OCI-LY7 (cell line): Measurements from ENCODE around the gene ADAM15. TPM values are rescaled to one million over a fixed set of nuclear protein-coding genes. Genes with fewer than 3 reads are reported as not detected.

ENCODE experiments used
- BruUV-seq: library from RNA; stranded (reverse); fragments of 400-500 nt; replicated peaks from 2 replicates; lab custom pipeline; 2021; lab: Mats Ljungman, UMichigan
- CTCF ChIA-PET: fragments of 300-600 bp; sonication (Branson Sonifier 250); formaldehyde crosslinking; loops from one replicate; lab custom pipeline; 2022; ENCODE audit warnings: antibody characterized with exemption; ENCODE audit not compliant: unreplicated experiment; lab: Charles Lee
- POLR2A ChIA-PET: fragments of 300-600 bp; sonication (Branson Sonifier 250); formaldehyde crosslinking; loops from one replicate; lab custom pipeline; 2022; ENCODE audit warnings: antibody characterized with exemption; lab: Charles Lee
- DNase-seq: peaks from one replicate; pipeline ENCODE4 v3.0.0-alpha.2; 2015; ENCODE audit warnings: low spot score
- H2AFZ ChIP-seq: fragments of 200-600 bp; sonication (generic), shearing (Covaris generic); 2 replicates; pipeline ENCODE4 v1.6.1; 2014; ENCODE audit warnings: mild to moderate bottlenecking, antibody characterized with exemption, low read length, moderate library complexity
- H3K27ac ChIP-seq: fragments of 200-600 bp; sonication (generic); 2 replicates; pipeline ENCODE4 v1.5.1; 2014; ENCODE audit warnings: mixed run types, low read depth, mild to moderate bottlenecking, moderate library complexity, low read length, inconsistent platforms; ENCODE audit not compliant: poor library complexity, severe bottlenecking
- H3K36me3 ChIP-seq: fragments of 200-600 bp; sonication (generic); 2 replicates; pipeline ENCODE4 v1.6.1; 2014; ENCODE audit warnings: mild to moderate bottlenecking, antibody characterized with exemption, low read length, moderate library complexity, mixed read lengths; ENCODE audit not compliant: insufficient read depth
- H3K4me1 ChIP-seq: fragments of 200-600 bp; sonication (generic); 2 replicates; pipeline ENCODE4 v1.5.1; 2014; ENCODE audit warnings: mild to moderate bottlenecking, low read length; ENCODE audit not compliant: insufficient read depth, poor library complexity, severe bottlenecking
- H3K4me2 ChIP-seq: fragments of 200-600 bp; sonication (generic); 2 replicates; pipeline ENCODE4 v1.6.1; 2014; ENCODE audit warnings: mild to moderate bottlenecking, low read length
- H3K4me3 ChIP-seq: fragments of 200-600 bp; sonication (generic); 2 replicates; pipeline ENCODE4 v1.5.1; 2014; ENCODE audit warnings: mild to moderate bottlenecking, low read depth, low read length; ENCODE audit not compliant: poor library complexity, severe bottlenecking
- H3K79me2 ChIP-seq: fragments of 200-600 bp; sonication (generic); 2 replicates; pipeline ENCODE4 v1.6.1; 2016; ENCODE audit warnings: low read depth, mild to moderate bottlenecking, low read length, moderate library complexity, mixed read lengths; ENCODE audit not compliant: insufficient read depth
- H3K9me2 ChIP-seq: fragments of 200-600 bp; sonication (generic); 2 replicates; pipeline ENCODE4 v1.6.1; 2016; ENCODE audit warnings: mild to moderate bottlenecking, low read length, mixed read lengths; ENCODE audit not compliant: insufficient read depth
- H3K9me3 ChIP-seq: fragments of 200-600 bp; sonication (generic); 2 replicates; pipeline ENCODE4 v1.6.1; 2014; ENCODE audit warnings: mild to moderate bottlenecking, mixed run types, low read length, mixed read lengths
- H4K20me1 ChIP-seq: fragments of 200-600 bp; sonication (generic); 2 replicates; pipeline ENCODE4 v1.6.1; 2014; ENCODE audit warnings: mild to moderate bottlenecking, antibody characterized with exemption, low read length, moderate library complexity, mixed read lengths; ENCODE audit not compliant: insufficient read depth
- EZH2phosphoT487 ChIP-seq: fragments of 200-600 bp; sonication (generic); IDR thresholded peaks from 2 replicates; pipeline ENCODE4 v1.6.1; 2018; ENCODE audit warnings: low read depth, borderline replicate concordance, mild to moderate bottlenecking, mixed run types, antibody characterized with exemption, low read length, moderate library complexity, mixed read lengths
- intact Hi-C: fragments of 100-400 bp; cut with micrococcal nuclease; formaldehyde crosslinking; loops from one replicate; pipeline ENCODE4 v1.10.0; 2022; ENCODE audit not compliant: unreplicated experiment
- total RNA-seq, 2 experiments: library from RNA; depleted of rRNA in 1 of 2; stranded (reverse); fragments of >200 nt in 1 of 2; shearing (Covaris generic) in 1 of 2; gene quantifications; 2 replicates each; pipeline ENCODE4 v1.2.3, GENCODE V29; 2014 to 2022
- TF ChIP-seq, protein P1 (sequence below): fragments of 200-600 bp; sonication (generic); conservative IDR thresholded peaks from 2 replicates; pipeline ENCODE4 v1.5.1; 2014; ENCODE audit warnings: mild to moderate bottlenecking, antibody characterized with exemption, low read length, moderate library complexity, mixed read lengths

ADAM15 gene
- total RNA-seq, 2 experiments from 2014 or later, result 19.7 to 56.1 TPM

DNA sequence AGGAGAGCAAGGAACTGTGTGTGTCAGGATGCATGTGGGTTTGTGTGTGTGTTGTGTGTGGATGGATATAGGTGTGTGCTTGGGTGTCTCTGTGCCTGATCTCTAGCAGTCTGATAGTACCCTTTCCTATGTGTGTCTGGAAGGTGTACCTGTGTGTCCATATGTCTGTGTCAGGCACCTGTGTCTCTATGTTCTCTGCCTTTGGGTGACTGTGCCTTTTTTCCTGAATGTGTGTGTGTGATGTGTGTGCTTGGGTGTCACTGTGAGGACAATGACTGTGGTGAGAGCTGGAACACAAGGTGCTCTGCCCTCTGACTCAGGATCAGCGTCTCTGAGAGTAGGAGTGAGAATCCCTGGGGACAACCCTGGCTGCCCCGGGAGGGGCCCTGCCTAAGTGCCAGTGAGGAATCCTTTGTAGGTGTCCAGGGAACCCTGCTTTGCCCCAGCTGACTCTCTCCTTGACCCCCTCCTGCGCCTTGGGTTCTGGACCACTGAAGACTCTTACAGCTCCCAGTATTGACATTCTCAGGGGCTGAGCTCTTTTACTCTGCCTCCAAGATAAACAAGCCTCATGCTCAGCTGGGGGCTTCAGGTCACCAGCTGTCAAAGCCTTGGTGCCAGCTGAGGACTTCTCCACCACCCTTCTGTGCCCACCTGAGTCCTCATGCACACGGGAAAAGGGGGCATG is 26.8 kb downstream of the ADAM15 start:
- Histone ChIP-seq H4K20me1 (no peaks in the 10 kb centered on the region), H3K27ac (no peak overlapping the region), H3K9me2 (no peaks in the 10 kb centered on the region), H3K79me2 (no peaks in the 10 kb centered on the region), H3K9me3 (no peaks in the 10 kb centered on the region), H3K4me1 (peaks cover 72% of the 10 kb centered on the region), H3K4me2 (no peak overlapping the region), H3K36me3 (no peaks in the 10 kb centered on the region), H3K4me3 (no peak overlapping the region), H2AFZ (no peak overlapping the region)
- no TSS peak for BruUV-seq
- TF ChIP-seq EZH2phosphoT487, result no peak
- TF ChIP-seq, protein P1, sequence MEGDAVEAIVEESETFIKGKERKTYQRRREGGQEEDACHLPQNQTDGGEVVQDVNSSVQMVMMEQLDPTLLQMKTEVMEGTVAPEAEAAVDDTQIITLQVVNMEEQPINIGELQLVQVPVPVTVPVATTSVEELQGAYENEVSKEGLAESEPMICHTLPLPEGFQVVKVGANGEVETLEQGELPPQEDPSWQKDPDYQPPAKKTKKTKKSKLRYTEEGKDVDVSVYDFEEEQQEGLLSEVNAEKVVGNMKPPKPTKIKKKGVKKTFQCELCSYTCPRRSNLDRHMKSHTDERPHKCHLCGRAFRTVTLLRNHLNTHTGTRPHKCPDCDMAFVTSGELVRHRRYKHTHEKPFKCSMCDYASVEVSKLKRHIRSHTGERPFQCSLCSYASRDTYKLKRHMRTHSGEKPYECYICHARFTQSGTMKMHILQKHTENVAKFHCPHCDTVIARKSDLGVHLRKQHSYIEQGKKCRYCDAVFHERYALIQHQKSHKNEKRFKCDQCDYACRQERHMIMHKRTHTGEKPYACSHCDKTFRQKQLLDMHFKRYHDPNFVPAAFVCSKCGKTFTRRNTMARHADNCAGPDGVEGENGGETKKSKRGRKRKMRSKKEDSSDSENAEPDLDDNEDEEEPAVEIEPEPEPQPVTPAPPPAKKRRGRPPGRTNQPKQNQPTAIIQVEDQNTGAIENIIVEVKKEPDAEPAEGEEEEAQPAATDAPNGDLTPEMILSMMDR, result no peak
- intact Hi-C loops, result no loop called here
- DNase-seq, result no peak
- CTCF ChIA-PET, result no interaction called here
- POLR2A ChIA-PET, result interaction anchor here (0.6 kb wide), 1 partner anchor 422 kb away, joined by 3 read pairs; no protein-coding TSS in a partner anchor

DNA sequence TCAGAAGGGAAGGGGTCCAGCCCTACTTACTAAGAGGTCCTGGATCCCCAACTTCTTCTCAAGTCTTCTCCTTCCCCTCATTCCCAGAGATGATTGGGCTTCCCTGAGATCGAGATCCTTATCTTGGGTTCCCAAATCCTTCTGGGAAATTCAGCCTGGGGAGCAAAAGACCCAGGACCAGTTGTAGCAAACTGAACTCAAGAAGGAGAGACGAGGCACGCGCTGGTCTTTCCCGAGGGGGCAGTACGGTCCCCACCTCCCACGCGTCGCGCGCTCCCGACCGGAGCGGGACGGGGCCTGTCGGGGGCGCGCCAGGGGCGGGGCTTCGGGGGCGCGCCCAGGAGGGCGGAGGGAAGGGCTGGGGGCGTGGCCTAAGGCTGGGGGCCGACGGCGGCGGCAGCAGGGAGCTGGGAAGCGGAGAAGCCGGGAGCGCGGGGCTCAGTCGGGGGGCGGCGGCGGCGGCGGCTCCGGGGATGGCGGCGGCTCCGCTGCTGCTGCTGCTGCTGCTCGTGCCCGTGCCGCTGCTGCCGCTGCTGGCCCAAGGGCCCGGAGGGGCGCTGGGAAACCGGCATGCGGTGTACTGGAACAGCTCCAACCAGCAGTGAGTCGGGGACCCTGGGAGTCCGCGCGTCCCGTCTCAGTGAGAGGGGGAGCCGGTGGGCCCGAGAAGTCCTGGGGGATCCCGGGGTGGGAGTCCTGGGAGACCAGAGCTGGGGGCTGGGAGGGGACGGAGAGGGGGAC is 27.5 kb downstream of the ADAM15 start, which contains the start of gene EFNA3:
Gene EFNA3, plus strand, starts transcription at position 369 of the 741 bp plus-strand sequence. Its CDS starts 105 bp downstream, at position 474.
- Histone ChIP-seq H3K79me2 (no peaks in the 10 kb centered on the region), H3K27ac (no peak within 1 kb of the TSS), H3K4me1 (peaks cover 65% of the 10 kb centered on the region), H3K36me3 (no peaks in the 10 kb centered on the region), H3K4me2 (peak within 1 kb of the TSS; percentile 79), H2AFZ (no peak within 1 kb of the TSS), H3K4me3 (peak within 1 kb of the TSS; percentile 62), H3K9me3 (no peaks in the 10 kb centered on the region), H4K20me1 (no peaks in the 10 kb centered on the region), H3K9me2 (no peaks in the 10 kb centered on the region)
- no TSS peak for BruUV-seq
- DNase-seq, result peak; percentile 63
- POLR2A ChIA-PET, result interaction anchor here (0.6 kb wide), 1 partner anchor 421 kb away, joined by 3 read pairs; no protein-coding TSS in a partner anchor
- TF ChIP-seq, protein P1, result no peak
- CTCF ChIA-PET, result interaction anchor here (0.7 kb wide), 1 partner anchor 90 kb away, joined by 4 read pairs; no protein-coding TSS in a partner anchor
- intact Hi-C loops, result no loop called here
